GM18526 (cell line): ENCODE measurements around the gene IMMP2L.

Experiments
- POLR2A ChIP-seq: IDR thresholded peaks from 3 replicates; pipeline ENCODE4 v1.6.1; 2011; ENCODE audit not compliant: insufficient read length; ENCODE audit errors: extremely low read depth

IMMP2L gene

DNA sequence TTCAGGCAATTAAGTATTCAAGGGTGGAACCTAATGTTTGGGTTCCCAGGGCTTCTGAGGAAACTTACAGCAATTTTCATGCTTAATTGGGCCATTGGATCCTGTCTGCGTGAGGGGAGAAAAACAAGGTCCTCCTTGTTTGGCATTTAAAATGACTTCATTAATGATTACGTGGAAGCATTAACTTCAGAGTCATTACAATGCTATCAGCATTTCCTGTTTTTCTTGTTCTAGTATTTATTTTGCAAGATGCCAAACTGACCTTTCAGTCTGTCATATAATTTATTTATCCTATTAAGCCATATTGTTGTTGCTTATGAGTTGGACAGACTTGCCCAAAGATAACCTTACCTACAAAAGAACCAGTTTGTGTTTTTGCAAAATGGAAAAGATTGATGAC is 795.4 kb downstream of the IMMP2L start:
- no peak for TF ChIP-seq POLR2A

DNA sequence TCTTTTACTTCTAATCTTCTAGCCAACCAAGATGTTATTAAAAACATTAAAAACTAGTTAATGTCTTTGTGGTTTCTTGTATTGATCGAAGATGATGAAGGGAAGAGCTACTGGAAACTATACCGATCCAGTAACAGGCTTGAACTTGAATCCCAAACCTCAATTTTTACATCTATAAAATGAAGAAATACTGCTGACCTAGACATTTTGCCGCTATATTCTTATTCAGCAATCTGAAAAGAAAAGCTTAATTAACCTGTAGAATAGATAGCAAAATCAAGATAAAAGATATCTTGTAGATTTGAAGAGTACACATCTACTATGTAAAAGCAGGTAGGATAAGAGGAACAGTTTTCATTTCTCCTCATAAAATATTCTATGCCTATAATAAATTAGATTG is 797.4 kb downstream of the IMMP2L start:
- TF ChIP-seq POLR2A, result no peak

DNA sequence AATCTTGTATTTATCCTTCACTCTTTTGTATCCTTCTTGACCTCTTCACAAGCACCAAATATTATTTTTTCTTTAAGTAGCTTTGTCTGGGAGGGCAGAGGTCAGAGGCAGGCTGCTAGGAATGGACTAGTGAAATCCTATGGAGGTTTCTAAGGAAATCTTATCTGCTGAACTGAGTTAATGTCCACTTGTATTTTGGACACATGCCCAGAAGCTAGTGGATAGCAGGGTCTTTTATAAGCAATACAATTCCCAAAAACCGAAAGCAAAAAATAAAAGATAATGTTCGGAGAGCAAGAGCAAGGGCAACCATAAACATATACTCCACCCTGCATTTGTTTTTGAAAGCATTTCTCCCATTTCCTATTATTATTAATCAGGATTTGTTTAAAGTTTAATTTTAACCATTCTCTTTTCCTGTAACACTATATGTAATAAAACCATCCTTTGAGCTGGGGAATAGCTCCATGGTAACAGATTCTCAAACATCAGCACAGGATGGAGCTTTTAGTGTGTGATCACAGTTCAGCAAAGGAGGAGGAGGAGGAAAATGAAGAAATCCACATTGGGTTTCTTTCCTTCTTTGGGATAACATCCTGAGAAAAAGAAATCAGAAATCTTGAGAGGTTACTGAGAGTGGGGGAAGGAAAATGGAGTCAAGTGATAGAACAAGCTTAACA is 799.6 kb downstream of the IMMP2L start:
- TF ChIP-seq POLR2A, result no peak

DNA sequence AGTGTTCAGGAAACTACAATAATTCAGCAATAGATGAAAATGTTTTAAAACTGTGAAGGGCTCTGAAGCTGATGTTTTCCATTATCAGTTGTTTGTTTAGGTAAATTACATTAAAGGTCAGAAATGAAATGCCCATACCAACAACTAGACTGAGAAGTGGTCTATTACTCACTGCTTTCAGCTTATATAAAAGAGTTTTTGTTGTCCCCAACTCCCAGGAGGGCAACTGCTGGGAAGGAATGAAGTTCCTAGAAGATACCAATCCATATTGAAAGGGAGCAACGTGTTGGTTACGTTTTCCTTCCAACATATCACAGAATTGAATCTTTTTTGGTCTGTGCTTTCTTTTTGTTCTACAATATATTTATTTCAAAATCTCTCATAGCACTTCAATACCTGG is 802.0 kb downstream of the IMMP2L start:
- no peak for TF ChIP-seq POLR2A

DNA sequence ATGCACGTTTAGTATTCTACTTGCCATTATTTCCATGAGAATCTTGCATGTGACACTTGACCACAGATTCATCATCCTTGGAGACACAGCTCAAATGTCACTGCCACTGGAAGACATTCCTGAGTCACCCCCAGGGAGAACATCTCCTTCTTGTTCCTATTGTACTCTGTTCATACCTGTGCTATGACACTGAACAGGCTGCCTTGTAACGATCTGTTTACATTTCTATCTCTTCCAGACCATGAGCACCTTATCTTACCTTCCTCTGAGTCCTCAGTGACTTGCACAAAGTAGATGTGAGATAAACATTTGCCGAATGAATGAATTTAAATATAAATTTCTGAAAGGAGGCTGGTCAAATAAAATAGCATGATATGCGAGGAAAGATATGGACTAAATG is 803.2 kb downstream of the IMMP2L start:
- no peak for TF ChIP-seq POLR2A

DNA sequence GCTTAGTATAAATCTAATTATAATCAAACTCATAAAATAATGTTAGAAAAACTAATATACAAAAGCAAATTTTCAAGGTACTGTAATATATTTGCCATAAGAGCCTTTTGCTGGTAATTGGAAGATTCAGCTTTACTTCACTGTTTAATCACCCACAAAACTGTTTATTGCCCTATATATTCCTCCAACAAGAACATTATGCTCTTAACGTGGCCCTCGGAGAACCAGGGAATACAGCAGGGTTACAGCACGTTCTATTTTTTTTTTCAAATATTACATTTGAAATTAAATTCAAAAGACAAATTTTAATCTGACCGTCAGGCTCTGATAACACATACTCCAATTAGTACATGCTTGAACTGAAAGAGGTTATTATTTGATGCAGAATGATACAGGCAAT is 807.6 kb downstream of the IMMP2L start:
- no peak for TF ChIP-seq POLR2A

DNA sequence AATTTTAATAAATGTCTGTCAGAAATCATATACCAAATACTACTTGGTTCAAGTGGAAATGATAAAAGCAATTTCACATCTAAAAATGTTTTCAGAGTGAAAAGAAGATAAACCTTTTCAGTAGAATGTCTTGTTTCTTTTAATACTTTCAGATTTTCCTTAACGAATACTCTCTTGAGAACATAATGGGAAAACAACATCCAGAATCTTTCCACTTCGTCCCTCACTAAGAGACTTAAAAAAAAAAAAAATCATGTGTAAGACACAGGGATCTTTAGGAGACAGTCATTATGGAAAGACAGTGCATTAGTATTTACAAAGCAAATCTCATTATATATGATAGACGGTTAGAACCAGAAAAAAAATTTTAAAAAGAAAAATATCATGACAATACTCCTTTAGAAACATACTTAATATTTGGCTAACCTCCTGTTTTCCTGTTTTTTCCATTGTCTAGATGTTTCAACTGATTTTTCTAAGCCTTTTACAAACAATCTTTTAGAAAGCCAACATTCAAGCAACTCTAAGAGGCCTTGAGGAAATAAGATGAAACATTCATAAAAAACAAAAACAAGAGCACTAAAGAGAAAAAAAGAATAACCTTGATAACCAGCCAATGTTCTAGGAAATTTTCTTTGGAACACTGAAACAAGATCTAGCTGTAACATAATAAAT is 811.2 kb downstream of the IMMP2L start:
- no peak for TF ChIP-seq POLR2A

DNA sequence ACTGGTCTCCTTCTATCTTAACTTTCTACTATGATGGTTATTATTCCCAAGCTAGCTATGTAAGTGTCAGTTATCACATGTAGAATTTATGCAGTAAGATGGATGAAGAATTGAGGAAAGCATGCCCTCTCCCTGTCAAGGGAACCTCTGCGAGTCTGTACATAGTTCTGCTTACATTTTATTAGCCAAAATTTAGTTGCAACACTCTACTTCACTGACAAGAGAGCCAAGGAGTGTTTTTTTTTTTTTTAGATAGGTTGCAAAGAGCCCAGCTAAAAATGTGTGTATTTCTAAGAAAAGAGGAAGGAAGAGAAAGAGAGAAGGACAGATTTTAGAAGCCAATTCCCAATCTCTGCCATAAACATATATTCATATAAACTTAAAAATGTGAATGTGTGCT is 829.1 kb downstream of the IMMP2L start:
- no peak for TF ChIP-seq POLR2A

DNA sequence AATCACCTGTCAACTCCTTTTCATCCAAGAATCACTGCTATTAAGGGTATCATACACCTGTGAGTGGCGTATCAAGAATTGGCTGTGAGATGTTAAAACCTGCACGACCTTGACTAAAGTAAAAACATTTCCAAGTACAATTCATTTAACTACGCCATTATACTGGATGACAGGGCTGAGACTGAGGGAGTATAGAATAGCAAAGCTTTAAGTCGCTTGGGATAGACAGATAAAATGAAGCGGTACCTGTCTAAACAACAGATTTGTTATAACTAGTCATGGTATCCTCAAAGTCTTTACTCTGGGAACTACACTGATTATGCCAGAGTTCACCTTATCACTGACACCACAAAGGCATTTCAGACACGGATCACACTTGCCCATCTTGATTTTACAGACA is 837.5 kb downstream of the IMMP2L start:
- no peak for TF ChIP-seq POLR2A

DNA sequence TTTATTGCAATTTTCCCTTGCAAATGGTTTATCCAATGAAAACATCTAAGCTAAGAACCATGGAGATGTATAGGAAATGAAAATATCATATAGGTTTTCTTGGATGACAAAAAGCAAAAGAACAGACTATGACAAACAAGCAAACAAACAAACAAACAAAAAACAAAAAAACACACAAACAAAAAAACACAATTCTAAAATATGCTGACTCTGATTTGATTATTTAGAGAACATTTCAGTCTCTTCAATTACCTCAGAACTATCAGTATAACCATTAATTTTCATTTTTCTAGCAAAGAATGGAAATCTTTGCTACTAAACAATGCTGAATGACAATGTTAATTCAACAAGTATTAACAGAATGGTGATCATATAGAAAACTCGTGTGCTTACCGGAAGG is 840.9 kb downstream of the IMMP2L start:
- TF ChIP-seq POLR2A, result no peak

DNA sequence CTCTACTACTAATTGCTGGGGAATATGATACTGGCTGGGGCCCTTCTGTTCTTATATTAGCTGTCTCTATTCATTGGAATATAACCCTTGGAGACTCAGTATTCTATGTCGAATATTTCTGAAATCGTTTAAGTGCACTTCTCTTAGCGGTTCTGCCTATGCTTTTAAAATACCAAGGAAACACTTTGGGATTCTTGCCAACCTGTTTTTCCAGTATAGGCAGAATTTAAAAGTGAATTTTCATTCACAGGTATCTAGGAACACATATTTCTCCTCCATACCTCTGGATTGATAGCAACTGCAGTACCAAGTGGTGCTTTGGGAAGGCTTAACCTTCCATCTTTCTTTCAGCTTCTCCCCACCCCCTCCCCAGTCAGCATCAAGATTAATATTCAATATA is 841.7 kb downstream of the IMMP2L start:
- TF ChIP-seq POLR2A, result no peak

DNA sequence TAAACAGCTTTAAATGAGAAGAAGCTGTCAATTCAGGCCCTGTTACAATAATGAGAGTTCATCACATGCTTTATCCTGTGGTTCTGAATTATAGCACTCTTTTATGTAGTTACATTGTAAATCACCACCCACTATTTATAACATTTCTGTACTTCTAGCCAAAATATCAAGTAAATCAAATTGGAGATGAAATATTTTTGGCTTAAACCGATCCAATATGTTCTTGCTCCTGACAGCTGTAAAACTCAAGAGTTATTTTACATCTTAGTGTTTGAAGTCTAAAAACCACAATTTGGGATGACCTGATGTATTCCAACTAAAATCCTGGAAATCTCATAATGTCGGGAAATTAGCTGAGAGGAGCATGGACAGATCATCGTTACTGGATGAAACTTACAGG is 842.6 kb downstream of the IMMP2L start:
- TF ChIP-seq POLR2A, result no peak

DNA sequence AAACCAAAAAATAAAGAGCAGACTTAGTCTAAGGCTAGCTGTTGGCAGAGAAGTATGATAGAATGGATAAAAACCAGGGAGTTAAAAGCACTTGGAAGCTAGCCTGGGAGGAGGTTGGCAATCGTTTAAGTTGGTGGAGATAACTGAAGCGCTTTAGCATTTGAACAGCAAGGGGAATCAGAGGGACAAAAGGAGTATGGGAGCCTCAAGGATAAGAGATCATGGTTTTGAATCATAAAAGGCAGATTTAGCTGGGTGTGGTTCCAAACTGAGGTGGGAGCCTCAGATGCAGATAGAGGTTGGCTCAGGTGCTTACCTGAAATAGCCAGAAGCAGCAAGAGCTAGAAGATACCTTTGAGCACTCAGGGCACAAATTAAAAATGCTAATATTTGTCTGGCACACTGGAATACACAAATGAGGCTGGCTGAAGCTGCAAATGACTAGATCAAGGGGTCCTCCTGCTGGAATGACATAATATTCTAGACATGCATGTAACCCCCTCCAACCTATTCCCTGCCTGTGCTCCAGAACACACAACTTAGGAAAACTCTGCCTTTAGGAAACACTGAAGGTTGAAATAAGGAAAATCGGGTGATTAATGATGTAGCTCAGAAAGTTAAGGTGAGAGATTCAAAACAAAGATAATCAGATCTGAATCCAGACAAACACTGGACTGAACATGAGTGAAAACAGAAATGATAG is 843.6 kb downstream of the IMMP2L start:
- TF ChIP-seq POLR2A, result no peak

DNA sequence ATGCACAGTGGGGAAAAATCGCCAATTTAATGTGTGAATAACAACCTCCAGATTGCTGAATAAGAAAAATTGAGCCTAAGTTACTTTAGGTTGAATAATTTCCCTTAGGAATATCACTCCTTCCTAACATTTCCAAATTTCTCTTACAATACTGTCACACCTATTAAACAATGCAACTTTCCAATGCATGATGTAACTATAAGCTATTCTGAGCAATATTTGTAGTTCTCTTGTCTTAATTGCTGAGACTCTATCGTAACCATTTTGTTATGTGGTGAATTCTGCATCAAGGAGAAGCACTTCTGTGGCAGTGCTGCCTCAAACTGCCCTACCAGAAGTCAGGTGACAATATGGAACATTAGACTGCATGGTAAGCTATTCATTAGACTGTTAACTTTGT is 858.1 kb downstream of the IMMP2L start:
- TF ChIP-seq POLR2A, result no peak

DNA sequence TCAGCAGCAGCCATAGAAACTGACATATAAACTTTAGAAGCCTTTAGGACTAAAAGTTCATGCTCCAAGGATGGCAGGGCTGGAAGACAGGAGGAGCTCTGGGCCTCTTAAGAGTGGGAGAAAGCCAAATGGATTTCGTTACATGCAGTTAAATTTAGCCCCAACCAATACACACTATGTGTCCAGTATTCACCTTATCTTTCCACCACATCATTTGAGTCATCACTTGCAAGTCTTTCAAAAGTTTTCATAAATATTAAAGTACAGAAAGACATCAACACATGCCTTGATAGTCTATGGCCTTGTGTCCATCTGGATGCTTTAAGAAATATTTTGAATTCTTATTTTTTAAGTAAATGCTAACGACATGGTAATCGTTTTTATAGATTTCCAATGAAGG is 863.7 kb downstream of the IMMP2L start:
- no peak for TF ChIP-seq POLR2A

DNA sequence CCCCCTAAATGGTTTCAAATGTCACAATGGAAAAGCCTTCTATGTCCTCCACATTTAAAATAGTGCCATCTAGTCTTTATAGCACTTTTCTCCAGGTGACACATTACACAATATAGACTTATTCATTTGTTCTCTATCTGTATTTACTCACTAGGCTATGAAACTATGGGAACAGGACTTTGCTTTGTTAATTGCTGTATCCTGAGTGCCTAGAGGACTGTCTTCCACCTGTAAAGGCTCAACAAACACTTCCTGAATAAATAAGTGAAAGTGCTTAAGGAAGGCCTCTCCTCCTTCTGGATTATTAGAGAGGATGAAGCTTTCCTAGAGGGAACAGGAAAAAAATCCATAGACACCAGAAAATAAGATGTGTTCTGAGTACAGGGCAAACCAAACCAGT is 868.9 kb downstream of the IMMP2L start:
- no peak for TF ChIP-seq POLR2A
